ENCODE measurements around the gene APOL3.
"Not testable (repeated sequence)": the region's sequence is repeated elsewhere in the genome, so short reads cannot be mapped to it uniquely, and the experiment has no call there.

Gene APOL3

DNA sequence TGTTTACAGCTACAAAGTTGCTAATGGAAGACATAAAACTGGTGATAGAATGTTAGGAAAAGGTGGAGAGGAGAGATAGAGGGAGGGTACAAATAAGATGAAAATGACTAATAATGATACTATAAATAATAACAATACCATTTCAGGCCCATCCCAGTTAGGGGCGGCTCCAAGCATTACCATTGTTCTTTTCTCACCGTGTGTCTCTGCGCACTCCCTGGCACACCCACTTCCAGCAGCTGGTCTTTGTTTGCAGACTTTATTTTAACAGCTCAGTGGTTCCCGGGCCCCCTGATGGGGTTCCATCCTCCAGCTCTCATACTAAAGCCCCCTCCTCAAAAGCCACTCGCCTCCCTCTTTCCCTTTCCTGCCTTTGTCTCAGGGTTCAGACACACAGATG is 40.5 kb upstream of the APOL3 start:
- H3K9ac ChIP-seq (ENCODE audit: low read length): not testable (repeated sequence)

DNA sequence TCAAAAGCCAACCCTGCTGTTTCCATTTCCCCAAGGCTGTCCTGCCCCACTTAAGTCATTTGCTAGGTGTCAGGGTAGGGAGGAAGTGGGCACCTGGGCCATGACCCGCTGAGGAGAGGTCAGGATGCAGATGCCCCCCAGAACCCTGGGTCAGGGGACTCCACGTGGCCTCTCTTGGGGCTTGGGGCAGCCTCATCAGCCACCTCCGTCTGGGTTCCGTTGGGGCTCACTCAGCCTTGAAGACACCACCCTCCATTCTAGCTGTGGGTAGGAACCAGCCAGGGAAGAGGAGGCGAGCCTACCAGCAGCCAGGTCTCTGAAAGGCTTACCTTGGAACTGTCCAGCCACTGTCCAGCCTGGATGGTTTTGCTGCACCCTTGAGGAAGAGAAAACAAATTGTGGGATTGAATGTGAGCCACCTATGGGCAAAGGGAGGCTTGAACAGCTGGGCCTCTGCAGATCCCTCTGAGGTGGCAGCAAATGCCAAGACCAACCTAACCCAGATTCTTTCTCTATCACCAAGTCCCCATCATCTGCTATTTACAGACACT is 38.5 kb upstream of the APOL3 start:
- Histone ChIP-seq H3K36me3 (ENCODE audit: control insufficient read depth, insufficient read depth, low read length) (no peaks in the 10 kb centered on the region), H3K9me3 (ENCODE audit: control insufficient read depth, low read length) (no peaks in the 10 kb centered on the region), H3K4me1 (ENCODE audit: control insufficient read depth, insufficient read depth, low read length) (peaks cover 32% of the 10 kb centered on the region), H3K4me3 (ENCODE audit: low read length) (no peak overlapping the region), H3K9ac (ENCODE audit: low read length) (no peak overlapping the region), H3K27me3 (ENCODE audit: control insufficient read depth, insufficient read depth, low read length) (no peaks in the 10 kb centered on the region)

More for the DNA sequence above, 40.5 kb upstream of the APOL3 start:
- not testable (repeated sequence) for H3K27me3 ChIP-seq (ENCODE audit: control insufficient read depth, insufficient read depth, low read length); H3K9me3 ChIP-seq (ENCODE audit: control insufficient read depth, low read length); H3K4me3 ChIP-seq (ENCODE audit: low read length); H3K36me3 ChIP-seq (ENCODE audit: control insufficient read depth, insufficient read depth, low read length)
- peaks cover 29% of the 10 kb centered on the region for H3K4me1 ChIP-seq (ENCODE audit: control insufficient read depth, insufficient read depth, low read length)

DNA sequence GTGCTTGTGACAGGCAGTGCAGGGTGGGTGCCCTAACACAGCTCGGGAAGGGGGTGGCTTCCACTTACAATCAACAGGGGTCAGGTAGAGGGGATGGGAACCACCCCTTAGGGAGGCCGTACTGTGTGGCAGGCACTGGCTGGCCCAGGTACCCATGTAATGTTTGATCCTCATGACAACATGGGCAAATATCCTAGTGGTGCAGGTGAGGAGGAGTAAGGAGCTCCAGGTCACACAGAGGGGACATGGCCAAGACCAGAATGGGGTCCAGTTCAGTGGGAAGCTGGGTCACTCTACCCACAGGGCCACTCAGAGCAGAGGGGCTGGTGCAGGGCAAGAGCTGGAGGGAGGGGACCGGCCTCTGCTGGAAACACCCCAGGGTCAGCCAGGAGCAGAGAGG is 38.0 kb upstream of the APOL3 start:
- H3K36me3 ChIP-seq (ENCODE audit: control insufficient read depth, insufficient read depth, low read length): no peaks in the 10 kb centered on the region
- no peak overlapping the region for H3K4me3 ChIP-seq (ENCODE audit: low read length)
- H3K27me3 ChIP-seq (ENCODE audit: control insufficient read depth, insufficient read depth, low read length): no peaks in the 10 kb centered on the region
- no peaks in the 10 kb centered on the region for H3K9me3 ChIP-seq (ENCODE audit: control insufficient read depth, low read length)
- peaks cover 27% of the 10 kb centered on the region for H3K4me1 ChIP-seq (ENCODE audit: control insufficient read depth, insufficient read depth, low read length)
- no peak overlapping the region for H3K9ac ChIP-seq (ENCODE audit: low read length)

DNA sequence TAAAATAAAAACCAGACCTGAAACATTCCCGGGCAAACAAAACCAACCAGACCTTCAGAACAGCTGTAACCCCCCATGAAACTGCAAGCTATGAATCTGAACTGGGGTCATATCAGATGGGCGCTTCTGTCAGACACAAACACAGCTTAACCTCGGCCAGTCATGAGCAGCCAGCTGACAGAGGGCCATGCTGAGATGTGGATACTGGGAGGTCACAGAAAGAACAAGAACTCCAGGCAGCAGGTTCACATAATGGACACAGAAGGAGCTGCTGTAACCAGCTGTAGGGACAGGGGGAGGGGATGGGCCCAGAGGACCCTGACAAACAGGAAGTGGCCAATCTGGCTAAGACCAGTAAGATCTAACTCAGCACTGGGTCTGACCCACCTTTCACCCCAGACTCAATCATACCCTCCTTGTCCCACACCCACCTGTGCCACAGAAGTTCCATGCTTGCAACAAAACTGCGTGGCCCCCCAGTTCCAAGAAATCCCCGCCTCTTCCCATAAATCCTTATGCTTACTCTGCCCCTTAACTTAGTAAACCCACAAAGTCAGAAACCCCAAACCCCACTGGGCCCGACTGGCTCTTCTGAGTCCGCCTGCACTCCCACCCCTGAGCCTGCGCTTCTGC is 37.1 kb upstream of the APOL3 start:
- no peak overlapping the region for H3K9ac ChIP-seq (ENCODE audit: low read length)

DNA sequence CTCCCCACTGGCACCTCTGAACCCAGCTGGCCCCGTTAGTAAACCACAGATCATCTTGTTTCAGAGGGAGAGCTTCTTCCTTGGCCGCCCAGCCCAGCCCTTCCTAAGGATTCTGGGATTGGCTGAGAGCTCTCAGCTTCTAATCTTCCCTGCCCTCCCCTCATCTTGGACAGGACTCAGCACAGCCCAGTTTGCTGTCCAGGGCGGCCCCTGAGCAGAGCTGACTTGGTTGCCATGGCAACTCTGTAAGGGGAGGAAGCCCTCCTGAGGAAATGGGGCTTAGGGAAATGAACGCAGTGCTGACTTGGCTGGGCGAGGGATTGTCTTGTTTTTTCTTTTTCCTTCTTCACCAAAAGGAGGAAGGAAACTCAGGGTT is 36.5 kb upstream of the APOL3 start:
- Histone ChIP-seq H3K36me3 (ENCODE audit: control insufficient read depth, insufficient read depth, low read length) (no peaks in the 10 kb centered on the region), H3K4me1 (ENCODE audit: control insufficient read depth, insufficient read depth, low read length) (peaks cover 26% of the 10 kb centered on the region), H3K4me3 (ENCODE audit: low read length) (no peak overlapping the region), H3K9ac (ENCODE audit: low read length) (no peak overlapping the region), H3K9me3 (ENCODE audit: control insufficient read depth, low read length) (no peaks in the 10 kb centered on the region), H3K27me3 (ENCODE audit: control insufficient read depth, insufficient read depth, low read length) (no peaks in the 10 kb centered on the region)

More for the DNA sequence above, 37.1 kb upstream of the APOL3 start:
- Histone ChIP-seq H3K4me1 (ENCODE audit: control insufficient read depth, insufficient read depth, low read length) (peaks cover 26% of the 10 kb centered on the region), H3K9me3 (ENCODE audit: control insufficient read depth, low read length) (no peaks in the 10 kb centered on the region), H3K36me3 (ENCODE audit: control insufficient read depth, insufficient read depth, low read length) (no peaks in the 10 kb centered on the region), H3K4me3 (ENCODE audit: low read length) (no peak overlapping the region), H3K27me3 (ENCODE audit: control insufficient read depth, insufficient read depth, low read length) (no peaks in the 10 kb centered on the region)

DNA sequence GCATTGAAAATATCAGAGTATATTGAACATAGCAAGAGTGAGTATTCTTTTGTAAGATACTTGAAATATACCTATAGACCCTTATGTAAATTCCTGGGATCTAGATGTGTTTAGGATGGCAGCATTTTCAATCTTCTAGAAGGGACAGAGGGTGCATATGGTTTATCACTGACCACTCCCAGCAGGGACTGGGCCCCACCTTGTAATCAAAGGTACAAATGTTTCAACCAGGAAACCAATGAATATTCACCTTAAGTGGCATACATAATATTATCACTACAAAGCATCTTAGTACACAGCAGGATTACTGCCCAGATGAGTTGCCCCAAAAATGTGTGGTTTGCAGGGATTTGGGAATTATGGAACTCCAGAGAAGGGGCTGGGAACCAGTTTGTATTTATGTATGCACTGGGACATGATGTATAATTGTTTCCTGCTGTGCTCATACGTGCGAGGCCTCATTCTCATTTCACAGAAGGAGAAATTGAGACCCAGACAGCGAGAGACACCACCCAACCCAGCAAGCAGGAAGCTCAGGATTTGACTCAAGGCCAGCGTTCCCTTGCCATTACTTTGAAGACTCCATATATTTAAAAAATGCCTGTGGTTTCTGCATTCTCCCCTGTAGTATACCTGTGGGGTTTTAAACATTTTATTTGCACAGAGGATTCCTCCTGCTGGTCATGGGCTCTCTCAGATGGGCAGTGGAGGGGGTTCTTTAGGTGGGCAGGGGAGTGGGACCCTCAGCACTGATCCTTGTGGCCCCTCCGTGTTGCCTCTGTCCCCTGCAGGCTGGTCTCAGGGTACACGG is 35.9 kb upstream of the APOL3 start:
- peaks cover 20% of the 10 kb centered on the region for H3K4me1 ChIP-seq (ENCODE audit: control insufficient read depth, insufficient read depth, low read length)
- H3K27me3 ChIP-seq (ENCODE audit: control insufficient read depth, insufficient read depth, low read length): no peaks in the 10 kb centered on the region
- peak overlapping the region; percentile 15 for H3K9ac ChIP-seq (ENCODE audit: low read length)
- no peaks in the 10 kb centered on the region for H3K9me3 ChIP-seq (ENCODE audit: control insufficient read depth, low read length)
- no peak overlapping the region for H3K4me3 ChIP-seq (ENCODE audit: low read length)
- H3K36me3 ChIP-seq (ENCODE audit: control insufficient read depth, insufficient read depth, low read length): no peaks in the 10 kb centered on the region

DNA sequence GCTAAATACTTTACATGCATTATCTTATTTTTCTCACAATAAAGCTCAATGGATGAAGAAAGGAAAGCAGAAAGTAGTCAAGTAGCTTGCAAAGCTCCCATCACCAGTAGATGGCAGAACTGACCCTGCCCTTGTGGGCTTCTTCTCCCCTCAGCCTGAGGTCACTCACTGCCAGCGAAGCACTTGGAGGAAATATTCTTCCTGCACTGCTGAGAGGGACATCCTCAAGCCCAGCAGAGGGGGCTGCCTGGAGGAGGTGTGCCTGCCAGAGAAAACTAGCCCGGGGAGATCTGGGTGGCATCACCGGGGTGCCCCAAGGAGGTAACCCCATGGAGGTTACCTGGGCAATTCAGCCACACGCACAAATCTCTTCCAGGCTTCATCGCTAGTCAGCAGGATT is 34.4 kb upstream of the APOL3 start:
- Histone ChIP-seq H3K9ac (ENCODE audit: low read length) (no peak overlapping the region), H3K36me3 (ENCODE audit: control insufficient read depth, insufficient read depth, low read length) (no peaks in the 10 kb centered on the region), H3K4me3 (ENCODE audit: low read length) (no peak overlapping the region), H3K27me3 (ENCODE audit: control insufficient read depth, insufficient read depth, low read length) (no peaks in the 10 kb centered on the region), H3K9me3 (ENCODE audit: control insufficient read depth, low read length) (no peaks in the 10 kb centered on the region), H3K4me1 (ENCODE audit: control insufficient read depth, insufficient read depth, low read length) (peaks cover 17% of the 10 kb centered on the region)

DNA sequence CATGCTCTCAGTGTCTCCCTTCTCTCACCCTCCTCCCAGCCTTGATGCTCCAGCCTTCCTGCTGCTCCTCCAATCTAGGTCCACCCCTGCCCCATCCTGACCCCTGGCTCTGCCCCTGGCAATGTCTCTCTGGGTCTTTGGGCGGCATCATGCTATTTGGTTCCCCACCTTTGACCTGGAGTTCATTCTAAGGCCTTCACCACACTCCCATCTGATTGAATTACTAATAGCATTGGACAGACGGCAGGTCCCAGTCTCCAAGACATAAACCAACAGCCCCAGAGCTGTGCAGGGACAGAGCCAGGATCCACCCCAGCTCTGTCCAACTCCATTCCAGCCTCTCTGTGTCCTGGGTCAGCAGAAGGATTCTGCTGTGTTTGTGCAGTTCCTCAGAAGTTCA is 33.8 kb upstream of the APOL3 start:
- Histone ChIP-seq H3K4me3 (ENCODE audit: low read length) (no peak overlapping the region), H3K36me3 (ENCODE audit: control insufficient read depth, insufficient read depth, low read length) (no peaks in the 10 kb centered on the region), H3K9ac (ENCODE audit: low read length) (no peak overlapping the region), H3K9me3 (ENCODE audit: control insufficient read depth, low read length) (no peaks in the 10 kb centered on the region), H3K27me3 (ENCODE audit: control insufficient read depth, insufficient read depth, low read length) (no peaks in the 10 kb centered on the region), H3K4me1 (ENCODE audit: control insufficient read depth, insufficient read depth, low read length) (peaks cover 17% of the 10 kb centered on the region)

DNA sequence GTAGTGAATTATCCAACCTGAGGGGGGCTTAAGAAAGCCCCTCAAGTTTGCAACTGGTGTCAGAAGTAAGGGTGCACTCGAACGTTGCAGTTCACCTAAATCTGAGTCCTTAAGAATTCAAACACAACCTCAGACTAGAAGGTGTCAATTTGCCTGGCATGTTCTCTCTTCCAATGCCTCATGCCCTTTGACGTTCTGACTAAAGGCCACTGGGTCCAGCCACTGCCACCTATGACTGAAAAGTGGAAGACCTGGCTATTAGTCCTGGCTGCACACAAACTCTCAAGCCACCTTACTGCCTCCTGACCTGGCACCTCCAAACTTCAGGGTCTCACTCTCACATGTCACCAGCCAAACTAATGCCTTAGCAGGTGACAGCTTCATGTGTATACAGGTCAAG is 33.0 kb upstream of the APOL3 start:
- H3K4me3 ChIP-seq (ENCODE audit: low read length): no peak overlapping the region
- H3K9ac ChIP-seq (ENCODE audit: low read length): no peak overlapping the region
- peaks cover 17% of the 10 kb centered on the region for H3K4me1 ChIP-seq (ENCODE audit: control insufficient read depth, insufficient read depth, low read length)
- no peaks in the 10 kb centered on the region for H3K27me3 ChIP-seq (ENCODE audit: control insufficient read depth, insufficient read depth, low read length)
- no peaks in the 10 kb centered on the region for H3K9me3 ChIP-seq (ENCODE audit: control insufficient read depth, low read length)
- H3K36me3 ChIP-seq (ENCODE audit: control insufficient read depth, insufficient read depth, low read length): no peaks in the 10 kb centered on the region

DNA sequence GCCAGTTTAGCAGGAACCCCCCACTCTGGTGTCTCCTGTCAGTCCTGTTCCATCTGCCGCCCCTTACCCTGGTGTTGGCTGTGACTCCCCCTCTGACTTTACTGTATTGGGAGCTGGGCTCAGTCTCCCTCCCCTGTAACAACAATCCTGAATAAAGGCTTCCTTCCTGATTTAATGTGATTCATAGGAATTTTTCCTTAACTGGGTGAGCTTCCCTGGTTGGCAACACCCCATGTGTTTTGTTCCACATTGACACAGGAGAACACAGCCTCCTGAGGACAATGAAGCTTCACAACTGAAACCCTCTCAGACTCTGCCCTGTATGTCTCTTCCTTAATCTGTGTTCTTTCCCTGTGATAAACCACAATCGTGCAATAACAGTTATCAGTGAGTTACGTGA is 32.6 kb upstream of the APOL3 start:
- H3K9me3 ChIP-seq (ENCODE audit: control insufficient read depth, low read length): no peaks in the 10 kb centered on the region
- H3K4me1 ChIP-seq (ENCODE audit: control insufficient read depth, insufficient read depth, low read length): peaks cover 17% of the 10 kb centered on the region
- no peaks in the 10 kb centered on the region for H3K27me3 ChIP-seq (ENCODE audit: control insufficient read depth, insufficient read depth, low read length)
- H3K36me3 ChIP-seq (ENCODE audit: control insufficient read depth, insufficient read depth, low read length): no peaks in the 10 kb centered on the region
- H3K4me3 ChIP-seq (ENCODE audit: low read length): no peak overlapping the region
- H3K9ac ChIP-seq (ENCODE audit: low read length): no peak overlapping the region

DNA sequence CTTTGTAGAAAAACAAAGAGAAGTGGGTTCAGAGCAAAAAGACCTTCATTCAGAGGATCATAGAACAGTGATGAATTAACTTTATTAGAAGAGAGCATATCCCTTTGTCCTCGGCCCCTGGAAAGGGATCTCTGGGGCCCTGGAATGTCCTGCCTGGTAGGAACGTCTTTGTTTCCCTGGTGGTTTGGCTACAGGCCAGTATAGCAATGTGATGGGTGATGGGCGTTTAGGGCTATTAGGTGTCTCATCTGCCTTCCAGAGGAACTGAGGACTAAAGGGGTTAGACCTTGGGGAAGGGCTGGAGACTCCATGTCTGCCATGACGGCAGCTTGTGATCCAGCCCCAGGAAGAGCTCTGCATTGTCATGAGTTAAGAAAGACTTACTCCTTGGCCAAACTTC is 32.0 kb upstream of the APOL3 start:
- no peaks in the 10 kb centered on the region for H3K9me3 ChIP-seq (ENCODE audit: control insufficient read depth, low read length)
- H3K4me1 ChIP-seq (ENCODE audit: control insufficient read depth, insufficient read depth, low read length): peaks cover 17% of the 10 kb centered on the region
- no peak overlapping the region for H3K9ac ChIP-seq (ENCODE audit: low read length)
- H3K4me3 ChIP-seq (ENCODE audit: low read length): no peak overlapping the region
- no peaks in the 10 kb centered on the region for H3K27me3 ChIP-seq (ENCODE audit: control insufficient read depth, insufficient read depth, low read length)
- H3K36me3 ChIP-seq (ENCODE audit: control insufficient read depth, insufficient read depth, low read length): no peaks in the 10 kb centered on the region

DNA sequence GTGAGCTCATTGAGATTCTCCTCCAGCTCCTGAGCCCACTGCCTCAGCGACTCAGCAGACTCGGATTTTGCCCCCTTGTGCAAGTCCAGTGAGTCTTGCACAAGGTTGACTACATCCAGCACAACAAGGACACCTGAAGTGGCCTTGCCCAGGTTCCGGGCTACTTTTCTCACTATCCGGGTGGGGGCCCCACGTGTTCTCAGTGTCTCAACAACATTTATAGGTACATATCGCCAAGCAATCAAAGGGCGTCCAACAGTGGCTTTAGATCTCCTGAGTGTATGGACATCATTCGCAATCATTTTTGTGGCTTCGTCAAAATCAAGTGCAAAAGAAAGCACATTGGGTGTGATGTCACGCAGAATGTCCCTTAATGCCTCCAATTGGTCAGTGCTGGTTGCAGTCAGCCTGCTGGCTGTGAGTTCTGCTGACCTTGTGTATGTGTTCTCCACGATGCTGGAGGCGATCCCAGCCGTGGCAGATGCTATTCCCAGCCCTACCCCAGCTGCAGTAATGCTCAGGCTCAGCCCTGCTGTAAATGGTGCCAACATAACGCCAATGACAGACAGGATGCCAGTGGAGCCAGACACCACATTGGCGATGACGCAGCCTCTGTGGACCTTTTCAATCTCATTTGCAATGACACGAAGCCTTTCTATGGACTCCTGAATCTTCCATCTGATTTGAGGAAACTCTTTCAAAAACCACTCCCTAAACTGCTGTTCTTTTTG is 30.7 kb upstream of the APOL3 start:
- Histone ChIP-seq H3K9me3 (ENCODE audit: control insufficient read depth, low read length) (no peaks in the 10 kb centered on the region), H3K4me3 (ENCODE audit: low read length) (no peak overlapping the region), H3K27me3 (ENCODE audit: control insufficient read depth, insufficient read depth, low read length) (no peaks in the 10 kb centered on the region), H3K9ac (ENCODE audit: low read length) (no peak overlapping the region), H3K4me1 (ENCODE audit: control insufficient read depth, insufficient read depth, low read length) (peaks cover 7% of the 10 kb centered on the region), H3K36me3 (ENCODE audit: control insufficient read depth, insufficient read depth, low read length) (no peaks in the 10 kb centered on the region)

Measured in mucosa of stomach (tissue), 1 donor.